RWPE1 (cell line): ENCODE measurements around the gene IGF2.

Experiments
- CTCF ChIA-PET: fragments of 350-600 bp; sonication (Branson Sonifier 250); formaldehyde crosslinking; extraction: SDS; loops from one replicate; lab custom pipeline; 2021; lab: Yijun Ruan, JAX
- POLR2A ChIA-PET: fragments of 400-600 bp; formaldehyde crosslinking; extraction: SDS; loops from one replicate; lab custom pipeline; 2020; ENCODE audit warnings: antibody characterized with exemption; ENCODE audit not compliant: low non-redundant PET; lab: Yijun Ruan, JAX
- DNase-seq: peaks from one replicate; pipeline ENCODE4 v3.0.0; 2012; ENCODE audit warnings: low spot score
- H3K27ac ChIP-seq: fragments of 450-650 bp; 2 replicates; pipeline ENCODE4 v1.5.1; 2017
- CTCF ChIP-seq: fragments of 450-650 bp; conservative IDR thresholded peaks from 2 replicates; pipeline ENCODE4 v1.5.1; 2017; ENCODE audit warnings: low read depth, mild to moderate bottlenecking

IGF2 gene

GRCh38 chr11:2130881-2131352, 8.3 kb downstream of the IGF2 start:
- no peak for DNase-seq
- POLR2A ChIA-PET: no interaction called here
- CTCF ChIA-PET: no interaction called here

DNA sequence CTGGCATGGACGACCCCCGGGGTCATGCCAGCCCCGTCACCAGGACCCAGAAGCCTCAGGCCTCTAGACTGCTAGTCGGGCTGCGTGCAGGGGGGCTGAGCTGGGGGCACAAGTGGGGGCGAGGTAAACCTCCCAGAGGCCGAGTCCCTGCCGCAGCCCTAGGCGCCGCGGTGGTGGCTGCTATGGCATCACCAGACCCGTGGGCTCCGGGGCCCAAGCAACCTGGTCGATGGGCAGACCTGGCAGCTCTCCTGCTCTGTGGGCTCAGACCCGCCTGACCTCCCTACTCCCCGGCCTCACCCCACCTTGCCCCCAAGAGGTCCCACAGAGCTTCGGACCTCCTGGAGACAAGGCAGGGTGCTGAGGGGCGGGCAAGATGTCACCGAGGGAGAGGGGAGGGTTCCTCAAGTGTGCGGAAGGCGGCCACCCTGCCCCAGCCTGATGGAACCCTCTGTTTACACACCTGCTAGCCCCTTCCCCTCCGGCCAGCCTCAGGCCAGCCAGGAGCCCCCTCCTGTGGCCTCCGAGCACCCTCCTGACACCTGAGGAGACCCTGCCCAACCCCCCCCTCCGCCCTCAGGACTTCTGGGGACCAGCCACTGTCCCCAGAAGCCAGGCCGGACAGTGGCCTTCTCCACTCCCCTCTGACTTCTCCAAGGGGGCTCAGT, 9.4 kb downstream of the IGF2 start:
- no peak for TF ChIP-seq CTCF
- H3K27ac ChIP-seq: no peak overlapping the region
- ChIA-PET POLR2A (no interaction called here), CTCF (no interaction called here)
- no peak for DNase-seq

More at GRCh38 chr11:2130881-2131352, 8.3 kb downstream of the IGF2 start:
- no peak overlapping the region for H3K27ac ChIP-seq
- TF ChIP-seq CTCF: no peak

- ChIA-PET POLR2A (no interaction called here), CTCF (no interaction called here)
- DNase-seq: no peak
- no peak overlapping the region for H3K27ac ChIP-seq
- TF ChIP-seq CTCF: no peak
Observed at GRCh38 chr11:2129308-2129698, 9.9 kb downstream of the IGF2 start.

DNA sequence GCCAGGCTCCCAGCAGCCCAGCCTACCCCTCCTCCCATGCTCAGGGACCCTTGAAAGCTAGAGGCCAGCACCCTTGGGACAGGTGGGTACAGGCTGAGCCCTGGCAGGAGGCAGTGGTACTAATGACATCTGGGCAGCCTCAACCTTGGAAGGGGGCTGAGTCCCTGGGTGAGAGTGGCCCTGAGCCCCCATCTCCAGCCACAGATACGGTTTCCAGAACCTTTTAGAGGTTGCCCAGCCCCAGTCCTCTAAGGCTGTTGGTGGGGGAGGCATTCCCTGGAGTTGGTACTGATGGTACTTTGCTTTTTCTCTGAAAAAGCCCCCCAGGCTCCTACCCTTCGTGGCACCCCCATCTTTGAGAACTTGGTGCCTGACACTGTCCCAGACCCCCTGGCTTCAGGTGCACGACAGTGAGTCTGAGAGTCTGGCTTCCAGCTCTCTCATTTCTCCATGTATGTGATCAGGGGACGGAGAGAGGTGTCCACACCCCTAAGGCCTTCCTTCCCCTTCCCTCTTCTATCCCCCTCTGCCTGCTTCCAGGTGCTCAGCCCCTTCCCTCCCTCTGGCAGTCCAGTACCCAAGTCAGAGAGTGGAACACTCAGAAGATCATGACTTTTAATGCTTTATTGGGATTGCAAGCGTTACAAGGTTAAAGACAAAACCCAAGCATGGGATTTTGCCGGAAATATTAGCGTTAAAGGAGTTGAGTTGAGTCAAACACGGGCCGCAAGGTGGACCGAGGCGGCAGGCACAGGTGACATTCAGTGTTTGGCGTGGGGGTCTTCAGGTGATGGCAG, 10.5 kb downstream of the IGF2 start:
- ChIA-PET POLR2A (no interaction called here), CTCF (interaction anchor here (0.7 kb wide), 1 partner anchor 175 kb away, joined by 5 read pairs; no protein-coding TSS in a partner anchor)
- TF ChIP-seq CTCF: no peak
- H3K27ac ChIP-seq: no peak overlapping the region
- no peak for DNase-seq

DNA sequence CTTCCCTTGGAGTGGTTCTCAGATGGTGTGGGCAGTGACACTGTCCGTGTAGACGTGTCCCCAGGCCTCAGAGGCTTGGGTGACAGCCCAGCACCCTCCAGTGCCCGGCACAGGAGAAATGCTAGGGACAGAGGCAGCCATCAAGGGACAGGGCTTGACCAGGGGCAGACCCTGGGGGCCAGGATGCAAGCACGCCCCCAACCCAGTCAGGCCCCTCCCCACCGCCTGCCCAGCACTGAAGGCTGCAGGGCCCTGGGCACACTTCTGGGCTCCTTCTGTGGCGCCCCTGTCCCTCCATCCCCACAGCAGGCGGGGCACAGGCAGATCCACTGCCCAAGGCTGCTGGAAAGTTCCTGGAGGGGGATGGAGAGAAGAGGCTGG, 11.1 kb downstream of the IGF2 start:
- no peak for DNase-seq
- H3K27ac ChIP-seq: no peak overlapping the region
- ChIA-PET CTCF (interaction anchor here (0.7 kb wide), 1 partner anchor 174 kb away, joined by 5 read pairs; no protein-coding TSS in a partner anchor), POLR2A (no interaction called here)
- TF ChIP-seq CTCF: no peak

DNA sequence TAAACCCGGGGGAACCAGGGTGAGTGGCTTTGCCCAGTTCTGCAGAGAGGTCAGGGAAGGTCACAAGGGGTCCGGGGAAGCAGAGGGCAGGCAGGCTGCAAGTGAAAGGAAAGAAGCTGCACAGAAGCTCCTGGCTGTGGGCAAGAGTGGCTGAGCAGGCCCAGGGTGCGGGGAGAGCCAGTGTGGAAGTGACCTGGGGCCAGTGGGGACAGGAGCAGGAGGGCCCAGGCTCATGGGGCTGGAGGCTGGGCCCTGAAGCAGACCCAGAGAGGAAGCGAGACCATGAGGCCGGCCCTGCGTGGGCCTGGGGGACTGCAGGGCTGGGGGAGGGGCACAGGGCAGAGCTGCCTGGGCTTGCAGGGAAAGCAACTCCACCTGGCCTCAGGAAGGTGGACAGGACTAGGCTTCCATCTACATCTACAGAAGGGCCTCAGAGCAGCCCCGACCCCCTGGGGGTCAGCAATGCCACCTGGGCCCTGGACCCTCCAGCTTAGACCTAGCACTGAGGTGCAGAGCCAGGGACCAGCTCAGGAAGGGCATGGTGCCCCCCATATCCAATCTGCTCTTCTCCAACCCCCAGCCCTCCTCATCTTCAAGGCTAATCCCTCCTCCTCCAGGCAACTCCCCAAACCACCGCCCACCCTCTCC, 11.6 kb downstream of the IGF2 start:
- CTCF ChIA-PET: interaction anchor here (0.6 kb wide), 1 partner anchor 910 kb away, joined by 3 read pairs; no protein-coding TSS in a partner anchor
- TF ChIP-seq CTCF: no peak
- DNase-seq: no peak
- POLR2A ChIA-PET: no interaction called here
- H3K27ac ChIP-seq: no peak overlapping the region
